Activated CD4-positive, alpha-beta T cell treated with anti-CD3 and anti-CD28 coated beads for 36 hours (primary cell): ENCODE measurements around the gene FOXN3. TPM values are rescaled to one million over a fixed set of nuclear protein-coding genes. Genes with fewer than 3 reads are reported as not detected.
"Not testable (repeated sequence)": the region's sequence is repeated elsewhere in the genome, so short reads cannot be mapped to it uniquely, and the experiment has no call there.

ENCODE experiments used
- ATAC-seq: fragments of 200-7000 bp; cut with Tn5 transposase; one replicate; pipeline ENCODE4 v1.10.0; 2021; ENCODE audit warnings: mild to moderate bottlenecking, moderate library complexity
- CTCF ChIA-PET: fragments of 350-600 bp; sonication (Branson Sonifier 250); formaldehyde crosslinking; loops from one replicate; lab custom pipeline; 2021; ENCODE audit warnings: antibody characterized with exemption; lab: Charles Lee
- POLR2A ChIA-PET: fragments of 350-600 bp; sonication (Branson Sonifier 250); formaldehyde crosslinking; loops from one replicate; lab custom pipeline; 2021; ENCODE audit warnings: antibody characterized with exemption, inconsistent platforms; lab: Charles Lee
- DNase-seq: peaks from one replicate; pipeline ENCODE4 v3.0.0-alpha.2; 2020
- H3K27ac Mint-ChIP-seq: one replicate; pipeline ENCODE4 v1.8.0; 2021; ENCODE audit warnings: mixed read lengths
- H3K27me3 Mint-ChIP-seq: one replicate; pipeline ENCODE4 v1.8.0; 2021; ENCODE audit warnings: mixed read lengths
- H3K36me3 Mint-ChIP-seq: one replicate; pipeline ENCODE4 v1.8.0; 2021; ENCODE audit warnings: low read depth, mixed read lengths
- H3K4me1 Mint-ChIP-seq: one replicate; pipeline ENCODE4 v1.8.0; 2021; ENCODE audit warnings: mixed read lengths
- H3K4me3 Mint-ChIP-seq: one replicate; pipeline ENCODE4 v1.8.0; 2021; ENCODE audit warnings: mild to moderate bottlenecking, moderate library complexity, mixed read lengths
- H3K9me3 Mint-ChIP-seq: one replicate; pipeline ENCODE4 v1.8.0; 2021; ENCODE audit warnings: low read depth, mixed read lengths
- intact Hi-C, 2 experiments: fragments of 100-400 bp; cut with DNase I in 1 of 2; cut with micrococcal nuclease in 1 of 2; formaldehyde crosslinking; loops; one replicate each; pipeline versions ENCODE4 v1.14.2 to v1.15.1; 2022 to 2024; cut with DNase I, micrococcal nuclease
- total RNA-seq, 2 experiments: library from RNA; stranded (reverse); gene quantifications; one replicate each; pipeline ENCODE4 v1.2.3, GENCODE V29; 2021

The FOXN3 gene
- total RNA-seq, 2 experiments from 2014 or later: 69.1 to 76.3 TPM

DNA sequence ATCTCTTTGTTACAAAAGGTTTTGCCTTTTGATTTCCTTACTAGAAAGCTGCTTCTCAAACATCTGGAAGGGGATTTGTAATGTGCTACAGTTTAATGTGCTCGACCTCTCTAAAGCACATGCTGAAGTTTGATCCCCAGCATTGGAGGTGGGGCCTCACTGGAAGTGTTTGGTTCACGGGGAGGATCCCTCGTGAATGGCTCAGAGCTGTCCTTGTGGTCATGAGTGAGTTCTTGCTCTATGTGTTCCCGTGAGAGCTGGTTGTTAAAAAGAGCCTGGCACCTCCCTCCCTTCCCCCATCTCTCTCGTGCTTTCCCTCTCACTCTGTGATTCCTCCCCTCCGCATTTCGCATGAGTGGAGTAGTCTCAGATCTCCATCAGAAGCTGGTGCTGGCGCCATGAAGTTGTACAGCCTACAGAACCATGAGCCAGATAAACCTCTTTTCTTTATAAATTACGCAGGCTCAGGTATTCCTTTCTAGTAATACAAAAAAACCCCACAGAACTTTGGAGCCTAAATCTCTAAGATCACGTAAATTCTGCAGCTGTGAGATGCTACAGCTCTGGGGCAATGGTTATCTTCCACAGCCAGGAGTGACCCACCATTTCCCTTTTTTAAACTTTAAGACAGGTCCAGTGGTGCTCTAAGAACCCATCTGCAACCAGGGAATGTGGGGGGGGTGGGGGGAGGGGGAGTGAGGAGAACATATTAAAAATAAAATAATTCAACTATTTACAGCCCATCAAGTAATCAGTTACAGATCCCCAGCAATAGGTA, 214.4 kb downstream of the FOXN3 start:
- H3K4me1 Mint-ChIP-seq: peaks cover 47% of the 10 kb centered on the region

DNA sequence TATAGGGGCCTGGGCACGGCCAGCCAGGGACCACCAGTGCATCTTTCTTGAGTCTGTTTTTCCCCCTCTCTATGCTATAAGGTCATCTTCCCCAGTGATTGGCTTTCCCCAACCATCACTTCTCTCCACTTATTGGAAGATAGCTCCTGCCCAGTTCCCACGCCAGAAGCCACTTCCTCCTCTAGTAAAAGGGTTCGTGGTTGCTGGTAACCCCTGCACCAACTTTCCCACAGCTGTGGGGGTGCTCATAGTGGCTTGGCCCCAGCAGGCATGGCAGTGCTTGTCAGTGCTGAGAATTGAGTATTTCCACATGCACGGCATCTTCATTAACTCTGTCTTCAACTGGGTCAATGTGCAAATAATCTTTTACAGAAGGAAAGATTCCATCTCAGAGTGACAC, 215.4 kb downstream of the FOXN3 start:
- Mint-ChIP-seq H3K27me3 (no peaks in the 10 kb centered on the region), H3K27ac (peak overlapping the region; percentile 22), H3K9me3 (peaks cover 3% of the 10 kb centered on the region), H3K36me3 (peaks cover 38% of the 10 kb centered on the region), H3K4me1 (peaks cover 50% of the 10 kb centered on the region), H3K4me3 (no peak overlapping the region)
- CTCF ChIA-PET: interaction anchor here (1.0 to 1.1 kb wide), 2 partner anchors 11 to 24 kb away, joined by 3 read pairs; no protein-coding TSS in a partner anchor
- POLR2A ChIA-PET: no interaction called here
- intact Hi-C loops: no loop called here
- no peak for ATAC-seq
- no peak for DNase-seq

More for the DNA sequence above, 214.4 kb downstream of the FOXN3 start:
- ATAC-seq: no peak
- H3K9me3 Mint-ChIP-seq: peaks cover 3% of the 10 kb centered on the region
- intact Hi-C loops: no loop called here
- DNase-seq: no peak
- H3K36me3 Mint-ChIP-seq: peaks cover 33% of the 10 kb centered on the region
- H3K4me3 Mint-ChIP-seq: no peak overlapping the region
- ChIA-PET CTCF (interaction anchor here (0.6 kb wide), 1 partner anchor 121 kb away, joined by 3 read pairs; no protein-coding TSS in a partner anchor), POLR2A (no interaction called here)
- H3K27ac Mint-ChIP-seq: no peak overlapping the region
- H3K27me3 Mint-ChIP-seq: no peaks in the 10 kb centered on the region

DNA sequence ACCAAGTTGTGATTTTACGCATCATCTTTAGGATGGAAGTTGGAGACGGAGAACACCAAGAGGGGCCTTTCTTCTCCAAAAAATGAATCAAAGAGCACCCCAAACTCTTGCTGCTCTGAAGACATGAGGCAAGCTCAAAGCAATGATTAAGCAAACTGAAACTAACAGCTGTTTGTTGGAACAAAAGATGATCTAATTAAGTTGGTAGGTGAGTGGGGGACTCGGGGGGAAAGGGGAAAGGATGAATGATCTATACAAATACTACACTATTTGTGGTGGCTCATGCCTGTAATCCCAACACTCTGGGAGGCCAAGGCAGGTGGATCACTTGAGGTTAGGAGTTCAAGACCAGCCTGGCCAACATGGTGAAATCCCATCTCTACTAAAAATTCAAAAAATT, 217.7 kb downstream of the FOXN3 start:
- H3K27me3 Mint-ChIP-seq, H3K27ac Mint-ChIP-seq, CTCF ChIA-PET, H3K4me3 Mint-ChIP-seq, H3K9me3 Mint-ChIP-seq, intact Hi-C loops: not testable (repeated sequence)
- peaks cover 42% of the 10 kb centered on the region for H3K36me3 Mint-ChIP-seq
- POLR2A ChIA-PET: interaction anchor here (0.6 kb wide), 1 partner anchor 83 kb away, joined by 3 read pairs; no protein-coding TSS in a partner anchor
- peak; percentile 14 for DNase-seq
- peaks cover 49% of the 10 kb centered on the region for H3K4me1 Mint-ChIP-seq
- peak; percentile 58 for ATAC-seq

DNA sequence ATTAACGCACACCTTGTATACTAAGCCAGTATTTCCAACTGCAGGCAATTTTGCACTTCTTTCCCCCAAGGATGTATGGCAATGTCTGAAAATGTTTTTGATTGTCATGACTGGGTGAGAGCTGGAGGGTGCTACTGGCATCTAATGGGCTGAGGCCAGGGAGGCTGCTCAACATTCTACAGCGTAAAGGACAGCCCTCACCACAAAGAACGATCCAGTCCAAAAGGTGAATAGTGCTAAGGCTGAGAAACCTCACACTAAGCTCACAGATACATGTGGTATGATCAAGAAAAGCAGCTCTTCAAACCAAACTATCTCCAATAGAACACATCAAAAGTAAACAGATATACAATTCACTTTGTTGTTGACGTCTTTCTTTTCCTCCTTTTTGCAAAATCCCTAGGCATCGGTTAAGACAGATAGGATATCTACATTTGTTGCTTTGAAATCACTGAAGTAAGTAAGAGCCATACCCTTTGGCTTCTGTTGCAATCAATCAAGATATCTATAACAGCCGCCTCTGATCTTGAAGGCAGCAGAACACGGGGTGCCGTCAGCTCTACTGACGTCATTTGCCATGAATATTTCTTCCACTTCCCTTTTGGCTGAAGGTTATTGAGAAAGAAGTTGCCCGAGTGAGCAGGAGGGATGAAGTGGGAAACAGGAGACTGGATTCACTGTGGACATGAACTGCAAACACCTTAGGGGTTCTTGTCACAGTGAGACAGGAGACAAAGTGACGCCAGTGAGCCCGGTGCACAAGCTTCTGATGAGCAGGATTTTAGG, 218.3 kb downstream of the FOXN3 start:
- Mint-ChIP-seq H3K36me3 (peaks cover 41% of the 10 kb centered on the region), H3K27ac (peak overlapping the region; percentile 16), H3K4me3 (no peak overlapping the region), H3K27me3 (no peaks in the 10 kb centered on the region), H3K4me1 (peaks cover 44% of the 10 kb centered on the region), H3K9me3 (peaks cover 3% of the 10 kb centered on the region)
- ATAC-seq (no peak), DNase-seq (no peak)
- ChIA-PET CTCF (no interaction called here), POLR2A (interaction anchor here (0.6 kb wide), 1 partner anchor 84 kb away, joined by 3 read pairs; no protein-coding TSS in a partner anchor)
- intact Hi-C loops: no loop called here

DNA sequence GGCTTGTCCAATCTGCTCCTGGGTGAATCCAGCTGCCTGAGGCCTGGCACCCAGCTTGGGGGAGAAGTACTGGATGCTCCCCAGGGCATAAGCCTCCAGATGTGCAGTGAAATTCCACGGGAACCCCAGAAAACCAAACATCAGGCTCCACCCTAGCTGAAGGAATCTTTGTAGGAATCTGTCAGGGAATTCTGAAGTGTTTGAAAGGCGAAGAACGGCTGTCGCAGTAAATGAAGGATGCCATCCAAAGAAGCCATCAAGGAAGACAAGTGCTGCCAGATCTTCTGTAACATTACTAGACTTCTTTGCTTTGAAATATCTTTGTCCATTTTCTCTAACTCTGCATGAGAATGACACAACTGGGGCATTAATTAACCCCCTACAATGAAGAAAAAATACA, 219.4 kb downstream of the FOXN3 start:
- Mint-ChIP-seq H3K4me1 (peaks cover 35% of the 10 kb centered on the region), H3K27ac (no peak overlapping the region), H3K36me3 (peaks cover 36% of the 10 kb centered on the region), H3K27me3 (no peaks in the 10 kb centered on the region), H3K9me3 (peaks cover 3% of the 10 kb centered on the region), H3K4me3 (no peak overlapping the region)
- DNase-seq (no peak), ATAC-seq (no peak)
- POLR2A ChIA-PET: no interaction called here
- CTCF ChIA-PET: interaction anchor here (0.7 kb wide), 1 partner anchor 9 kb away, joined by 3 read pairs; no protein-coding TSS in a partner anchor
- intact Hi-C loops: no loop called here

DNA sequence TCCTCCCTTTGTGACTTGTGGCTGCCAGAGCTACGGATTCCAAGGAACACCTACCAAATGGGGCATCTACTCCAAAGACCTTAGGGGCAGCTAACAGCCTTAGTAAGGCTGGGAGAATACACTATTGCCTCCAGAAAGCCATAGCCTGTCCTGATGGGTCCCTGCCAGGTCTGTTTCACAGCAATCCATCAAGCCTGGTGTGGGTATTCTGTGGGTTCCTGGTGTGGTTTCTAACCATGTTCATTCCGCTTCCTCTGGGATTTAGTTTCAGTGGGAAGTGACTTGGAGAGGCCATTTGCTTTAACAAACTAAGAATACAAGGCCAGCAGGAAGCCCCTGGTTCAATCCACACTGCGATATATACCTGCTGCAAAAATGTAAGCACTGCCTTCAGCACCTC, 220.5 kb downstream of the FOXN3 start:
- POLR2A ChIA-PET: no interaction called here
- DNase-seq (no peak), ATAC-seq (no peak)
- Mint-ChIP-seq H3K27me3 (no peaks in the 10 kb centered on the region), H3K27ac (no peak overlapping the region), H3K9me3 (peaks cover 3% of the 10 kb centered on the region), H3K4me1 (peaks cover 24% of the 10 kb centered on the region), H3K36me3 (peaks cover 36% of the 10 kb centered on the region), H3K4me3 (no peak overlapping the region)
- CTCF ChIA-PET: no interaction called here
- intact Hi-C loops: no loop called here

DNA sequence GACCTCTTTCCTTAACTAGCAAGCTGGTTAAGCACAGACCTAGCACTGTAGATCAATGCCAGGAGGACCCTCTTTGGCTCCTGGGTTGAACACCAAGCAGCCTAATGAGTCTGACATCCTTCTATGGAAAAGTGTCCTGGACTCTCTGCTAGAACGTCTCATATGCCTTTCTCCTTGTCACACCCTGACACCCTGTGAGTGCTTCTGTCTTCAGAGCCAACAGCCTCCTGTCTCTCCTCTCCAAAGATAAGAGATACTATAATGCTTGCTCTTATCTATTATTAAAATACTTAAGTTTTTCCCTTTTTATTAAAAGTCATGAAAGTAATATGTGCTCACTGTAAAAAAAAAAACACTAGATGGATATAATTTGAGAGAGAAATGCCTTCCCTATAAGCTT, 222.7 kb downstream of the FOXN3 start:
- no peaks in the 10 kb centered on the region for H3K27me3 Mint-ChIP-seq
- H3K4me1 Mint-ChIP-seq: peaks cover 19% of the 10 kb centered on the region
- H3K9me3 Mint-ChIP-seq: no peaks in the 10 kb centered on the region
- intact Hi-C loops: no loop called here
- no peak for DNase-seq
- no peak overlapping the region for H3K4me3 Mint-ChIP-seq
- peaks cover 39% of the 10 kb centered on the region for H3K36me3 Mint-ChIP-seq
- no peak for ATAC-seq
- ChIA-PET CTCF (interaction anchor here (0.8 kb wide), 1 partner anchor 12 kb away, joined by 4 read pairs; no protein-coding TSS in a partner anchor), POLR2A (interaction anchor here (0.6 kb wide), 1 partner anchor 9 kb away, joined by 4 read pairs; no protein-coding TSS in a partner anchor)
- H3K27ac Mint-ChIP-seq: no peak overlapping the region

DNA sequence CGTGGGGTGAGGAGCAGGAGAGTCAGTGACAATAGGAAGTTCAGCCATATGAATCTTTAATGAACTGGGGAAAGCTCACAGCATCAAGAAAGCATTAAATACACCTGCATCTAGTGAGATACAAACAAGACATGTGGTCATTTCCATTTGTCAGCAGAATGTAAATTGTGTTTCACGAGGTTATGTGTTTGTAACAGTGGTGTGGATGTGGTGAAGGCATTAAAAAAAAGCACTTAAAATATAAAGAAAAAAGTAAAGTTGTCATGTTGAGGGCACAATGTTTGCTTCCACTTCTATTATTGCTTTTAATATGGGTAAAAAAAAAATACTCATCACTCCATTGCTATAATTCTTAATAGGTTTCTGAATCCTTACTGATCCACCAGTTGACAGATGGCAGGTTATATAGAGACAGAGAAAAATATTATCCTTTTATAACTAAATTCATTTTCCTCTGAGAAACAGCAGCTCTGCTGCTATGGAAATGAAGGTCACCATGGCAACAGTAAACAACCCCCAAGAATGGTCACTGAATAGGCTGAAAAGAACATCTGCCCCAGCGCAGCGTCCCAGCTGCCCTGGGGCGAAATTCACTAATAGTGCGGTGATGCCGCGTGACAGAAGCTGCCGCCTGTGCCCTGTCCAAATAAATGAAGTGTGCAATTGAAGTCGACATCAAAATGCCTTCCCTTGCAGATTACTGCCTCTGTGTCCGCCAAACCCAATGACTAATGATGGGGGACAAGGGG, 226.1 kb downstream of the FOXN3 start:
- CTCF ChIA-PET: no interaction called here
- Mint-ChIP-seq H3K36me3 (peaks cover 17% of the 10 kb centered on the region), H3K4me1 (peaks cover 7% of the 10 kb centered on the region), H3K27ac (no peak overlapping the region), H3K27me3 (no peaks in the 10 kb centered on the region), H3K9me3 (no peaks in the 10 kb centered on the region), H3K4me3 (no peak overlapping the region)
- intact Hi-C loops: no loop called here
- ATAC-seq (no peak), DNase-seq (no peak)
- POLR2A ChIA-PET: interaction anchor here (0.7 kb wide), 1 partner anchor 233 kb away, joined by 8 read pairs; no protein-coding TSS in a partner anchor

DNA sequence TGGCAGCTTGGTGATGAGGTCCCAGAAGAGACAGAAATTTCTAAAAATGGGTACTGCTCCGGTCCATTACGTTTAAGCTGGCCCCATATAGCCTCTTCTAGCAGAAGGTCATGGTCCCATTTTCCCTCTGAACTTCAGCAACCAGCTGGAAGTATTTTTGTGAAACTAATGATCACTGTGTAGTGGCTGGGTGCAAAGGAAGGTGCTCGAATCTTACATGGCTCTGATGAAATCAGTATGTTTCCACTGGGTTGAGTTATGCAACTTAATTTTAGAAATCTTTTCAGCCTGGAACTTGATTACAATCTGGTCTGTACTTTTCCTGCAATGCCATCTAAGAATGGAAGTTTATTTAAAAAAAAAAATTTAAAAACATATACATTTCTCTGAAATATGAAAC, 228.5 kb downstream of the FOXN3 start:
- H3K9me3 Mint-ChIP-seq: no peaks in the 10 kb centered on the region
- no peak for ATAC-seq
- DNase-seq: no peak
- no peaks in the 10 kb centered on the region for H3K4me1 Mint-ChIP-seq
- H3K4me3 Mint-ChIP-seq: no peak overlapping the region
- H3K36me3 Mint-ChIP-seq: peaks cover 8% of the 10 kb centered on the region
- ChIA-PET POLR2A (no interaction called here), CTCF (interaction anchor here (0.6 to 0.8 kb wide), 2 partner anchors 9 to 182 kb away, joined by 3 read pairs; no protein-coding TSS in a partner anchor)
- intact Hi-C loops: no loop called here
- H3K27me3 Mint-ChIP-seq: no peaks in the 10 kb centered on the region
- no peak overlapping the region for H3K27ac Mint-ChIP-seq

DNA sequence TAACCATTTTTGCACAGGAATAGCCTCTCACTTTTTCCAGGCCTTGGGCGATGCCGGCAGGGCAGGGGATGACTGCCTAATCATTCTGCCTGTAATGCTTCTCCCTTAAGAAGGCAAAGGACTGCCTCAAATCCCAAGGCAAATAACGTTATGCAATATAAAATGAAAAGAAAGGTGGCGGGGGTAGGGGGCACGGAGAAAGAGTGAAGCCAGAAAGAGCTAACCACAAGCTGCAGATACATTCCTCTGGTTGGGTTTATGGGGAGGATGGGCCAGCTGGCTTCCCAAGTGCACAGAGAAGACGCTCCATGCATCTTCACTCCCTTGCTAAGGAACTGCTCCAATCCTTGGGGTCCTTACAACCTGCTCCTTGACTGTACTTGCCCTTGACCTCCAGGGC, 229.5 kb downstream of the FOXN3 start:
- ChIA-PET POLR2A (no interaction called here), CTCF (interaction anchor here (0.6 to 0.7 kb wide), 2 partner anchors 147 to 183 kb away, joined by 3 read pairs; no protein-coding TSS in a partner anchor)
- intact Hi-C loops: no loop called here
- Mint-ChIP-seq H3K4me1 (no peaks in the 10 kb centered on the region), H3K27me3 (no peaks in the 10 kb centered on the region), H3K27ac (no peak overlapping the region), H3K4me3 (no peak overlapping the region), H3K36me3 (peaks cover 11% of the 10 kb centered on the region), H3K9me3 (no peaks in the 10 kb centered on the region)
- ATAC-seq: no peak
- no peak for DNase-seq

DNA sequence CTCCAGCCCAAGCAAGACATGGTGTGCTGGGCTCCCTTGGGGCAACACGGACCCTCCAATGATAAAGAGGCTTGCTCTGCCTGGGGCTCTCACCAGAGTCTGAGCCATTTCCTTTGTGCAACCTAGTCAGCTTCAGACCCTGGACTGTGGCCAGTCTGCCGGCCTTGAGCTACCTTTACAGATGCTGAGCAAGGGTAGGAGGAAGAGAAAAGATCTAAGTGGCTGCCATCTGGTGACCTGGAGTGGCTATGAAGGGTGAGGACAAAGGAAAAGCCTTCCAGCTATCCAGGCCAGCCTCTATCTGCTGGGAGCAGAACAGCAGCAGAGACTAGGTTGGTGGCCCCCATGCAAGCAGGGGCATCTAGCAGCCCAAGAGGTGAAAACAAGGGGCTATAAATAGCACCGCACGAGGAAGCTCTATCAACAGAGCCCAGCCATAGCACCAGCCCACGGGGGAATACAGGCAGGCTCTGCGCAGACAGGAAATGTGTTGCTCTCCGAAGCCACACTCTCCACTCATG, 230.1 kb downstream of the FOXN3 start:
- no peak for DNase-seq
- POLR2A ChIA-PET: no interaction called here

More for the DNA sequence above, 230.1 kb downstream of the FOXN3 start:
- H3K27ac Mint-ChIP-seq: no peak overlapping the region
- H3K36me3 Mint-ChIP-seq: peaks cover 11% of the 10 kb centered on the region
- CTCF ChIA-PET: interaction anchor here (0.8 kb wide), 1 partner anchor 139 kb away, joined by 3 read pairs; no protein-coding TSS in a partner anchor
- no peak for ATAC-seq
- H3K4me3 Mint-ChIP-seq: no peak overlapping the region
- H3K27me3 Mint-ChIP-seq: no peaks in the 10 kb centered on the region
- H3K4me1 Mint-ChIP-seq: no peaks in the 10 kb centered on the region
- no peaks in the 10 kb centered on the region for H3K9me3 Mint-ChIP-seq
- intact Hi-C loops: no loop called here
